Kidney (tissue), 14 donors: ENCODE data around the gene CADPS2. TPM values are rescaled to one million over a fixed set of nuclear protein-coding genes. Genes with fewer than 3 reads are reported as not detected.

Source experiments
- DNase-seq, 5 donors: peaks; one replicate each; pipeline ENCODE4 v3.0.0-alpha.2; 2013 to 2020
- FAIRE-seq: peaks from 2 replicates; lab custom pipeline; 2012; peaks lifted over from hg19 to GRCh38; lab: Jason Lieb, UNC
- H3K27ac ChIP-seq, 2 donors: one replicate each; pipeline ENCODE4 v1.7.0; 2013; ENCODE audit warnings: low read depth in 2 of 2, low read length in 2 of 2, inconsistent platforms in 1 of 2
- H3K27me3 ChIP-seq: one replicate; pipeline ENCODE4 v1.7.1; 2013; ENCODE audit warnings: low read length, inconsistent platforms; ENCODE audit not compliant: control insufficient read depth, insufficient read depth
- H3K36me3 ChIP-seq, 3 donors: one replicate each; pipeline versions ENCODE4 v1.7.0 to v1.7.1; 2013; ENCODE audit warnings: low read length in 3 of 3, control low read depth in 1 of 3, inconsistent platforms in 1 of 3; ENCODE audit not compliant: insufficient read depth in 3 of 3, control insufficient read depth in 2 of 3
- H3K4me1 ChIP-seq, 3 donors: one replicate each; pipeline versions ENCODE4 v1.7.0 to v1.7.1; 2013; ENCODE audit warnings: low read length in 3 of 3, inconsistent platforms in 1 of 3, low read depth in 1 of 3; ENCODE audit not compliant: control insufficient read depth in 2 of 3, insufficient read depth in 2 of 3
- H3K4me3 ChIP-seq, 3 donors: one replicate each; pipeline versions ENCODE4 v1.7.0 to v1.8.1; 2013; ENCODE audit warnings: low read length in 3 of 3, control low read depth in 1 of 3, inconsistent platforms in 1 of 3
- H3K9ac ChIP-seq, 3 donors: one replicate each; pipeline versions ENCODE4 v1.7.0 to v1.7.1; 2013; ENCODE audit warnings: low read length in 3 of 3, control low read depth in 1 of 3, inconsistent platforms in 1 of 3
- H3K9me3 ChIP-seq, 3 donors: one replicate each; pipeline versions ENCODE4 v1.7.0 to v1.7.1; 2013; ENCODE audit warnings: low read length in 3 of 3, control low read depth in 1 of 3, inconsistent platforms in 1 of 3; ENCODE audit not compliant: control insufficient read depth in 2 of 3, insufficient read depth in 1 of 3
- intact Hi-C: fragments of 100-400 bp; cut with DNase I; formaldehyde crosslinking; loops from one replicate; pipeline ENCODE4 v1.11.1; 2022
- polyA plus RNA-seq: library from polyadenylated mRNA; stranded (reverse); fragments of 350-450 nt; fragmentation: Illumina TruSeq; extraction: RNeasy Lipid Tissue Mini Kit (QIAGEN cat#74804); gene quantifications from one replicate; pipeline ENCODE4 v1.2.3, GENCODE V29; 2014; ENCODE audit warnings: low read depth, low replicate concordance; ENCODE audit not compliant: insufficient read depth
- total RNA-seq: library from RNA; stranded (reverse); fragmentation: NEBNext Ultra II Directional; extraction: Animal tissue kit (Norgen Biotek cat#: 25700); gene quantifications from one replicate; pipeline ENCODE4 v1.2.1, GENCODE V29; 2021
- TF ChIP-seq, protein P1 (sequence below): IDR thresholded peaks from 3 replicates; pipeline ENCODE4 v1.5.1; 2012; ENCODE audit warnings: mild to moderate bottlenecking, moderate library complexity, borderline replicate concordance; ENCODE audit not compliant: insufficient read depth; ENCODE audit errors: extremely low read depth
- donor health status: control.
- donor health status: control.
- donor health status: control.
- donor health status: control.
- donor health status: control.
- donor health status: DM: yes; HTN: yes; CAD: no.
- donor health status: Normal renal cell carcinoma (clear cell type).

The CADPS2 gene
- total and polyA plus RNA-seq, 2 donors from 2014 or later, result 33.0 to 39.9 TPM

DNA sequence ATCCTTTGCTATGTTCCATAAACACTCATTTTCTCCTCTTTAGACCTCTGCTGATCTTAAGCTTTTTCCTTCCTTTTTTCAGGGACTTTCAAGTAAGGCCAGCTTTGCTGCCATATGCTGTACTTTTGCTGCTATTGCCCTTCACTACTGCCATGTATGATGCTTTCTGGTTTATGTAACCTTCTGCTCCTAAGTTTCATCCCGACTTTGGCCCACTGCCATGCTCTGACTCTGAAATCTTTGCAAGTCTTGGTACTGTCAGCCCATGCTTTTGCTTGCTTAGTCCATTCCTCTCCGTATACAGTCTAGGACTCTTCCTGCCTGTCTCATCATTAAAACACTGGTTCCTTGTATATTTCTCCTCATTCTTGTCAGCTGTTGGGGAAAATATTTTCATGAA is 339.8 kb downstream of the CADPS2 start:
- H3K4me1 ChIP-seq, result no peaks in the 10 kb centered on the region
- intact Hi-C loops, result no loop called here
- H3K4me3 ChIP-seq, result no peak overlapping the region
- no peak overlapping the region for H3K27ac ChIP-seq
- no peaks in the 10 kb centered on the region for H3K27me3 ChIP-seq
- no peaks in the 10 kb centered on the region for H3K36me3 ChIP-seq
- no peak for DNase-seq
- H3K9me3 ChIP-seq, result no peaks in the 10 kb centered on the region
- H3K9ac ChIP-seq, result no peak overlapping the region
- FAIRE-seq, result no peak
- TF ChIP-seq, protein P1, sequence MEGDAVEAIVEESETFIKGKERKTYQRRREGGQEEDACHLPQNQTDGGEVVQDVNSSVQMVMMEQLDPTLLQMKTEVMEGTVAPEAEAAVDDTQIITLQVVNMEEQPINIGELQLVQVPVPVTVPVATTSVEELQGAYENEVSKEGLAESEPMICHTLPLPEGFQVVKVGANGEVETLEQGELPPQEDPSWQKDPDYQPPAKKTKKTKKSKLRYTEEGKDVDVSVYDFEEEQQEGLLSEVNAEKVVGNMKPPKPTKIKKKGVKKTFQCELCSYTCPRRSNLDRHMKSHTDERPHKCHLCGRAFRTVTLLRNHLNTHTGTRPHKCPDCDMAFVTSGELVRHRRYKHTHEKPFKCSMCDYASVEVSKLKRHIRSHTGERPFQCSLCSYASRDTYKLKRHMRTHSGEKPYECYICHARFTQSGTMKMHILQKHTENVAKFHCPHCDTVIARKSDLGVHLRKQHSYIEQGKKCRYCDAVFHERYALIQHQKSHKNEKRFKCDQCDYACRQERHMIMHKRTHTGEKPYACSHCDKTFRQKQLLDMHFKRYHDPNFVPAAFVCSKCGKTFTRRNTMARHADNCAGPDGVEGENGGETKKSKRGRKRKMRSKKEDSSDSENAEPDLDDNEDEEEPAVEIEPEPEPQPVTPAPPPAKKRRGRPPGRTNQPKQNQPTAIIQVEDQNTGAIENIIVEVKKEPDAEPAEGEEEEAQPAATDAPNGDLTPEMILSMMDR, result no peak

GRCh38 chr7:122544463-122544862 is 341.8 kb downstream of the CADPS2 start:
- Histone ChIP-seq H3K27ac (no peak overlapping the region), H3K36me3 (no peaks in the 10 kb centered on the region), H3K4me3 (no peak overlapping the region), H3K9ac (no peak overlapping the region), H3K9me3 (no peaks in the 10 kb centered on the region), H3K27me3 (no peaks in the 10 kb centered on the region), H3K4me1 (no peaks in the 10 kb centered on the region)
- TF ChIP-seq, protein P1, result no peak
- FAIRE-seq (no peak), DNase-seq (no peak)
- intact Hi-C loops, result no loop called here

- H3K4me3 ChIP-seq, result no peak overlapping the region
- FAIRE-seq, result no peak
- no peaks in the 10 kb centered on the region for H3K36me3 ChIP-seq
- H3K9ac ChIP-seq, result no peak overlapping the region
- no peaks in the 10 kb centered on the region for H3K27me3 ChIP-seq
- H3K27ac ChIP-seq, result no peak overlapping the region
- TF ChIP-seq, protein P1, result no peak
- intact Hi-C loops, result no loop called here
- no peaks in the 10 kb centered on the region for H3K4me1 ChIP-seq
- no peaks in the 10 kb centered on the region for H3K9me3 ChIP-seq
- DNase-seq, result no peak
These were observed 342.4 kb downstream of the CADPS2 start for GRCh38 chr7:122543891-122544290.

GRCh38 chr7:122543166-122543565 is 343.1 kb downstream of the CADPS2 start:
- TF ChIP-seq, protein P1, result no peak
- FAIRE-seq, result no peak
- Histone ChIP-seq H3K36me3 (no peaks in the 10 kb centered on the region), H3K4me3 (no peak overlapping the region), H3K27ac (no peak overlapping the region), H3K4me1 (no peaks in the 10 kb centered on the region), H3K9ac (no peak overlapping the region), H3K9me3 (no peaks in the 10 kb centered on the region), H3K27me3 (no peaks in the 10 kb centered on the region)
- no peak for DNase-seq
- intact Hi-C loops, result no loop called here
